ENCODE measurements around the gene SLC25A25.

DNA sequence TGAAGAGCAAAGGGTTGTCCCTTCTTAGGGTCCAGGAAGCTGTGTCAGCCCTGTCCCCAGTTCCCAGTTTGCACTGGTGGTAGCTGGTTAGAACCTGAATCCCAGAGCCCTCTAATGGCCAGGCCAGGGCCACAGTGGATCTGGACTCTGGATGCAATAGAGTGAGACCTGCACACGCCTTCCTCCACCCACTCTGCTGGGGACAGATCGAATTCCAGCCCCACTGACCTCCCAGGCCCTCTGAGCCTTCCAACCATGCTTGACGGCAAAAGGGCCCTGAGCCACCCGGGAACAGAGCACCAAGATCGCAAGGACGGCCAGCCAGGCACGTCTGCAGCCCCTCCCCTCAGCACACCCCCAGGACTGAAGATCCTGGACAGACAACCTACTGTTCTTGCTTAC lies 24.6 kb upstream of the SLC25A25 start:
- TF ChIP-seq, protein P1, sequence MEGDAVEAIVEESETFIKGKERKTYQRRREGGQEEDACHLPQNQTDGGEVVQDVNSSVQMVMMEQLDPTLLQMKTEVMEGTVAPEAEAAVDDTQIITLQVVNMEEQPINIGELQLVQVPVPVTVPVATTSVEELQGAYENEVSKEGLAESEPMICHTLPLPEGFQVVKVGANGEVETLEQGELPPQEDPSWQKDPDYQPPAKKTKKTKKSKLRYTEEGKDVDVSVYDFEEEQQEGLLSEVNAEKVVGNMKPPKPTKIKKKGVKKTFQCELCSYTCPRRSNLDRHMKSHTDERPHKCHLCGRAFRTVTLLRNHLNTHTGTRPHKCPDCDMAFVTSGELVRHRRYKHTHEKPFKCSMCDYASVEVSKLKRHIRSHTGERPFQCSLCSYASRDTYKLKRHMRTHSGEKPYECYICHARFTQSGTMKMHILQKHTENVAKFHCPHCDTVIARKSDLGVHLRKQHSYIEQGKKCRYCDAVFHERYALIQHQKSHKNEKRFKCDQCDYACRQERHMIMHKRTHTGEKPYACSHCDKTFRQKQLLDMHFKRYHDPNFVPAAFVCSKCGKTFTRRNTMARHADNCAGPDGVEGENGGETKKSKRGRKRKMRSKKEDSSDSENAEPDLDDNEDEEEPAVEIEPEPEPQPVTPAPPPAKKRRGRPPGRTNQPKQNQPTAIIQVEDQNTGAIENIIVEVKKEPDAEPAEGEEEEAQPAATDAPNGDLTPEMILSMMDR (IDR thresholded peaks at IDR 0.05): no peak
- TF ChIP-seq POLR2A (IDR thresholded peaks at IDR 0.05): no peak

Data from esophagus squamous epithelium (tissue), 4 donors.